Parathyroid adenoma (tissue), 2 donors: ENCODE measurements around the gene HSPA14.
"Not testable (repeated sequence)": the region's sequence is repeated elsewhere in the genome, so short reads cannot be mapped to it uniquely, and the experiment has no call there.

Experiments
- H2AFZ ChIP-seq: fragments of 300-600 bp; sonication (generic); one replicate; pipeline ENCODE4 v1.7.0; 2017; ENCODE audit warnings: antibody characterized with exemption, mild to moderate bottlenecking
- H3K27ac ChIP-seq: fragments of 300-600 bp; sonication (generic); one replicate; pipeline ENCODE4 v1.7.0; 2017
- H3K27me3 ChIP-seq: fragments of 300-600 bp; sonication (generic); one replicate; pipeline ENCODE4 v1.7.0; 2017; ENCODE audit warnings: low read length; ENCODE audit not compliant: control insufficient read depth, insufficient read depth
- H3K36me3 ChIP-seq: fragments of 300-600 bp; sonication (generic); one replicate; pipeline ENCODE4 v1.7.0; 2017; ENCODE audit warnings: low read length; ENCODE audit not compliant: control insufficient read depth, insufficient read depth
- H3K4me1 ChIP-seq: fragments of 300-600 bp; sonication (generic); one replicate; pipeline ENCODE4 v1.7.0; 2017; ENCODE audit warnings: control low read depth
- H3K4me2 ChIP-seq: fragments of 300-600 bp; sonication (generic); one replicate; pipeline ENCODE4 v1.7.0; 2017; ENCODE audit warnings: low read length
- H3K4me3 ChIP-seq: fragments of 300-600 bp; sonication (generic); one replicate; pipeline ENCODE4 v1.7.0; 2017; ENCODE audit warnings: low read depth, low read length
- H3K79me2 ChIP-seq: fragments of 300-600 bp; sonication (generic); one replicate; pipeline ENCODE4 v1.7.0; 2017; ENCODE audit warnings: control low read depth
- H3K9ac ChIP-seq: fragments of 300-600 bp; sonication (generic); one replicate; pipeline ENCODE4 v1.7.0; 2017; ENCODE audit warnings: mild to moderate bottlenecking
- H3K9me3 ChIP-seq: fragments of 300-600 bp; sonication (generic); one replicate; pipeline ENCODE4 v1.7.0; 2017; ENCODE audit warnings: low read length; ENCODE audit not compliant: control insufficient read depth
- CTCF ChIP-seq: fragments of 300-600 bp; sonication (generic); IDR thresholded peaks from one replicate; pipeline ENCODE4 v1.7.0; 2017; ENCODE audit warnings: antibody characterized with exemption, mild to moderate bottlenecking
- donor health status: primary hyperparathyroidism.

The HSPA14 gene

GRCh38 chr10:14858338-14858960, 20.3 kb downstream of the HSPA14 start:
- H3K79me2 ChIP-seq: peaks cover 2% of the 10 kb centered on the region
- no peaks in the 10 kb centered on the region for H3K36me3 ChIP-seq
- H2AFZ ChIP-seq: no peak overlapping the region
- no peak overlapping the region for H3K4me3 ChIP-seq
- no peak overlapping the region for H3K4me2 ChIP-seq
- H3K9me3 ChIP-seq: no peaks in the 10 kb centered on the region
- no peak overlapping the region for H3K27ac ChIP-seq
- TF ChIP-seq CTCF: no peak
- no peaks in the 10 kb centered on the region for H3K27me3 ChIP-seq
- H3K4me1 ChIP-seq: no peaks in the 10 kb centered on the region
- no peak overlapping the region for H3K9ac ChIP-seq

- Histone ChIP-seq H3K27ac (no peak overlapping the region), H3K27me3 (no peaks in the 10 kb centered on the region), H3K79me2 (peaks cover 2% of the 10 kb centered on the region), H3K4me1 (no peaks in the 10 kb centered on the region), H3K36me3 (no peaks in the 10 kb centered on the region), H3K9ac (no peak overlapping the region), H3K9me3 (no peaks in the 10 kb centered on the region), H2AFZ (no peak overlapping the region), H3K4me2 (no peak overlapping the region), H3K4me3 (no peak overlapping the region)
- TF ChIP-seq CTCF: no peak
Observed at GRCh38 chr10:14859043-14859442, 20.9 kb downstream of the HSPA14 start.

DNA sequence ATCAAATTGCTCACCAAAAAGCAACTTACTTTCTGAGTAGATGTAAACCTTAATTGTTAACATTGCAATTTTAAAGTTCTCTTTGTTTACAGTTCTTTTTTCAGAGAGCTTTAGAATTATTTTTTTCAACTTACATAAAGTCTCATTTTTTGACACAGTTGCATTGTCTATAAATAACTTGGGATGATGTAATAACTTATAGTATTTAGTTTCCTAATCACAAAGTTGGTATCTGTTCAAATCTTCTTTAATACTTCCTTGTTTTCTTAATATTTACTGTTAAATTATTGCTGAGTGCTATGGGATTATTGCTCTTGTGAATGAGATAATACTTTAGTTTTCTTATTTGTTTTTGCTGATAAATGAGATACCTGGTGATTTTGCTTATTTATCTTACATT, 21.7 kb downstream of the HSPA14 start:
- Histone ChIP-seq H3K27ac (no peak overlapping the region), H3K27me3 (no peaks in the 10 kb centered on the region), H3K36me3 (no peaks in the 10 kb centered on the region), H3K9me3 (no peaks in the 10 kb centered on the region), H3K4me3 (no peak overlapping the region), H3K4me1 (no peaks in the 10 kb centered on the region), H2AFZ (no peak overlapping the region), H3K79me2 (peaks cover 2% of the 10 kb centered on the region), H3K4me2 (no peak overlapping the region), H3K9ac (no peak overlapping the region)
- TF ChIP-seq CTCF: no peak

- Histone ChIP-seq H3K36me3 (no peaks in the 10 kb centered on the region), H3K4me1 (no peaks in the 10 kb centered on the region), H3K4me2 (no peak overlapping the region), H3K27me3 (no peaks in the 10 kb centered on the region), H3K9ac (no peak overlapping the region), H3K4me3 (no peak overlapping the region), H2AFZ (no peak overlapping the region), H3K79me2 (peaks cover 2% of the 10 kb centered on the region), H3K9me3 (no peaks in the 10 kb centered on the region), H3K27ac (no peak overlapping the region)
- no peak for TF ChIP-seq CTCF
Observed at GRCh38 chr10:14860791-14861190, 22.7 kb downstream of the HSPA14 start.

- not testable (repeated sequence) for H3K27me3 ChIP-seq, H3K27ac ChIP-seq, H3K36me3 ChIP-seq, H3K4me1 ChIP-seq, H2AFZ ChIP-seq, H3K9me3 ChIP-seq, H3K9ac ChIP-seq, H3K4me3 ChIP-seq, H3K79me2 ChIP-seq, H3K4me2 ChIP-seq
Observed at GRCh38 chr10:14864466-14864865, 26.4 kb downstream of the HSPA14 start.

DNA sequence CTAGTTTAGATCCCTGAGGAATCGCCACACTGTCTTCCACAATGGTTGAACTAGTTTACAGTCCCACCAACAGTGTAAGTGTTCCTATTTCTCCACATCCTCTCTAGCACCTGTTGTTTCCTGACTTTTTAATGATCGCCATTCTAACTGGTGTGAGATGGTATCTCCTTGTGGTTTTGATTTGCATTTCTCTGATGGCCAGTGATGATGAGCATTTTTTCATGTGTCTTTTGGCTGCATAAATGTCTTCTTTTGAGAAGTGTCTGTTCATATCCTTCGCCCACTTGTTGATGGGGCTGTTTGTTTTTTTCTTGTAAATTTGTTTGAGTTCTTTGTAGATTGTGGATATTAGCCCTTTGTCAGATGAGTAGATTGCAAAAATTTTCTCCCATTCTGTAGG, 26.8 kb downstream of the HSPA14 start:
- not testable (repeated sequence) for H3K27me3 ChIP-seq, H3K79me2 ChIP-seq, H3K27ac ChIP-seq, H3K4me3 ChIP-seq, H3K9ac ChIP-seq, H3K4me1 ChIP-seq, H3K36me3 ChIP-seq, H2AFZ ChIP-seq, H3K4me2 ChIP-seq, H3K9me3 ChIP-seq
